ENCODE data around the gene BRMS1L. TPM values are rescaled to one million over a fixed set of nuclear protein-coding genes. Genes with fewer than 3 reads are reported as not detected.
A peak's percentile ranks its signal among the peaks of the same experiment; 100 is the strongest.

Gene BRMS1L
- total and polyA plus RNA-seq, 2 of the 13 experiments (the other 11 are each of a cell fraction or from before 2014, with no cell fraction given) = 21.1 to 23.8 TPM

GRCh38 chr14:35808638-35809563 is 17.2 kb upstream of the BRMS1L start, which contains the start of gene RALGAPA1 (continued):
- TF ChIP-seq TEF (CRISPR knock-in tag; IDR thresholded peaks at IDR 0.05) (peak; percentile 86), ZNF563 (CRISPR knock-in tag; IDR thresholded peaks at IDR 0.05) (peak; percentile 98), REXO4 (CRISPR knock-in tag; IDR thresholded peaks at IDR 0.05; ENCODE audit: borderline replicate concordance) (peak; percentile 8; the same call in 1 of the 2 replicates), JUN (CRISPR knock-in tag; IDR thresholded peaks at IDR 0.05) (peak; percentile 86; the same call in 1 of the 2 replicates), ZHX1 (CRISPR knock-in tag; IDR thresholded peaks at IDR 0.05; ENCODE audit: low read depth) (peak; percentile 100), SP5 (CRISPR knock-in tag; IDR thresholded peaks at IDR 0.05; ENCODE audit: borderline replicate concordance, low read depth) (peak; percentile 16; the same call in 1 of the 2 replicates), ZNF33A (CRISPR knock-in tag; IDR thresholded peaks at IDR 0.05; ENCODE audit: borderline replicate concordance) (0 out of 2 replicates have a peak, but pooled peaks have one; percentile 23), CC2D1A (CRISPR knock-in tag; IDR thresholded peaks at IDR 0.05) (peak; percentile 86; the same call in 1 of the 2 replicates), POLR2G (IDR thresholded peaks at IDR 0.05; ENCODE audit: low read depth, low read length) (peak; percentile 97), ZNF362 (CRISPR knock-in tag; IDR thresholded peaks at IDR 0.05; ENCODE audit: borderline replicate concordance) (peak; percentile 71), ZNF354B (CRISPR knock-in tag; IDR thresholded peaks at IDR 0.05) (0 out of 2 replicates have a peak, but pooled peaks have one; percentile 63)
- TF ChIP-seq, protein P1, sequence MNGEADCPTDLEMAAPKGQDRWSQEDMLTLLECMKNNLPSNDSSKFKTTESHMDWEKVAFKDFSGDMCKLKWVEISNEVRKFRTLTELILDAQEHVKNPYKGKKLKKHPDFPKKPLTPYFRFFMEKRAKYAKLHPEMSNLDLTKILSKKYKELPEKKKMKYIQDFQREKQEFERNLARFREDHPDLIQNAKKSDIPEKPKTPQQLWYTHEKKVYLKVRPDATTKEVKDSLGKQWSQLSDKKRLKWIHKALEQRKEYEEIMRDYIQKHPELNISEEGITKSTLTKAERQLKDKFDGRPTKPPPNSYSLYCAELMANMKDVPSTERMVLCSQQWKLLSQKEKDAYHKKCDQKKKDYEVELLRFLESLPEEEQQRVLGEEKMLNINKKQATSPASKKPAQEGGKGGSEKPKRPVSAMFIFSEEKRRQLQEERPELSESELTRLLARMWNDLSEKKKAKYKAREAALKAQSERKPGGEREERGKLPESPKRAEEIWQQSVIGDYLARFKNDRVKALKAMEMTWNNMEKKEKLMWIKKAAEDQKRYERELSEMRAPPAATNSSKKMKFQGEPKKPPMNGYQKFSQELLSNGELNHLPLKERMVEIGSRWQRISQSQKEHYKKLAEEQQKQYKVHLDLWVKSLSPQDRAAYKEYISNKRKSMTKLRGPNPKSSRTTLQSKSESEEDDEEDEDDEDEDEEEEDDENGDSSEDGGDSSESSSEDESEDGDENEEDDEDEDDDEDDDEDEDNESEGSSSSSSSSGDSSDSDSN (CRISPR knock-in tag; IDR thresholded peaks at IDR 0.05) = peak; percentile 100
- TF ChIP-seq, protein P2, sequence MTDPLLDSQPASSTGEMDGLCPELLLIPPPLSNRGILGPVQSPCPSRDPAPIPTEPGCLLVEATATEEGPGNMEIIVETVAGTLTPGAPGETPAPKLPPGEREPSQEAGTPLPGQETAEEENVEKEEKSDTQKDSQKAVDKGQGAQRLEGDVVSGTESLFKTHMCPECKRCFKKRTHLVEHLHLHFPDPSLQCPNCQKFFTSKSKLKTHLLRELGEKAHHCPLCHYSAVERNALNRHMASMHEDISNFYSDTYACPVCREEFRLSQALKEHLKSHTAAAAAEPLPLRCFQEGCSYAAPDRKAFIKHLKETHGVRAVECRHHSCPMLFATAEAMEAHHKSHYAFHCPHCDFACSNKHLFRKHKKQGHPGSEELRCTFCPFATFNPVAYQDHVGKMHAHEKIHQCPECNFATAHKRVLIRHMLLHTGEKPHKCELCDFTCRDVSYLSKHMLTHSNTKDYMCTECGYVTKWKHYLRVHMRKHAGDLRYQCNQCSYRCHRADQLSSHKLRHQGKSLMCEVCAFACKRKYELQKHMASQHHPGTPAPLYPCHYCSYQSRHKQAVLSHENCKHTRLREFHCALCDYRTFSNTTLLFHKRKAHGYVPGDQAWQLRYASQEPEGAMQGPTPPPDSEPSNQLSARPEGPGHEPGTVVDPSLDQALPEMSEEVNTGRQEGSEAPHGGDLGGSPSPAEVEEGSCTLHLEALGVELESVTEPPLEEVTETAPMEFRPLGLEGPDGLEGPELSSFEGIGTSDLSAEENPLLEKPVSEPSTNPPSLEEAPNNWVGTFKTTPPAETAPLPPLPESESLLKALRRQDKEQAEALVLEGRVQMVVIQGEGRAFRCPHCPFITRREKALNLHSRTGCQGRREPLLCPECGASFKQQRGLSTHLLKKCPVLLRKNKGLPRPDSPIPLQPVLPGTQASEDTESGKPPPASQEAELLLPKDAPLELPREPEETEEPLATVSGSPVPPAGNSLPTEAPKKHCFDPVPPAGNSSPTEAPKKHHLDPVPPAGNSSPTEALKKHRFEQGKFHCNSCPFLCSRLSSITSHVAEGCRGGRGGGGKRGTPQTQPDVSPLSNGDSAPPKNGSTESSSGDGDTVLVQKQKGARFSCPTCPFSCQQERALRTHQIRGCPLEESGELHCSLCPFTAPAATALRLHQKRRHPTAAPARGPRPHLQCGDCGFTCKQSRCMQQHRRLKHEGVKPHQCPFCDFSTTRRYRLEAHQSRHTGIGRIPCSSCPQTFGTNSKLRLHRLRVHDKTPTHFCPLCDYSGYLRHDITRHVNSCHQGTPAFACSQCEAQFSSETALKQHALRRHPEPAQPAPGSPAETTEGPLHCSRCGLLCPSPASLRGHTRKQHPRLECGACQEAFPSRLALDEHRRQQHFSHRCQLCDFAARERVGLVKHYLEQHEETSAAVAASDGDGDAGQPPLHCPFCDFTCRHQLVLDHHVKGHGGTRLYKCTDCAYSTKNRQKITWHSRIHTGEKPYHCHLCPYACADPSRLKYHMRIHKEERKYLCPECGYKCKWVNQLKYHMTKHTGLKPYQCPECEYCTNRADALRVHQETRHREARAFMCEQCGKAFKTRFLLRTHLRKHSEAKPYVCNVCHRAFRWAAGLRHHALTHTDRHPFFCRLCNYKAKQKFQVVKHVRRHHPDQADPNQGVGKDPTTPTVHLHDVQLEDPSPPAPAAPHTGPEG (CRISPR knock-in tag; IDR thresholded peaks at IDR 0.05) = peak; percentile 99

Data from HepG2 (cell line).